NCI-H2171 (cell line): ENCODE results near the gene SEZ6L2.
"Not testable (repeated sequence)": the region's sequence is repeated elsewhere in the genome, so short reads cannot be mapped to it uniquely, and the experiment has no call there.

ENCODE experiments used
- DNase-seq: peaks from one replicate; lab custom pipeline; 2025; lab: John Stamatoyannopoulos, UW

The SEZ6L2 gene

GRCh38 chr16:29899516-29900101 lies at the start of gene SEZ6L2:
TSS of gene SEZ6L2 (minus strand) at chr16:29899550. CDS start at chr16:29899019, 531 bp downstream.
- DNase-seq = peak; percentile 95

- DNase-seq = no peak
Observed at GRCh38 chr16:29947897-29948296, 48.5 kb upstream of the SEZ6L2 start.

- DNase-seq = peak; percentile 29
Observed at GRCh38 chr16:29943846-29944799, 44.8 kb upstream of the SEZ6L2 start.

GRCh38 chr16:29940656-29941055 lies 41.3 kb upstream of the SEZ6L2 start:
- no peak for DNase-seq

- not testable (repeated sequence) for DNase-seq
Observed at GRCh38 chr16:29931750-29932149, 32.4 kb upstream of the SEZ6L2 start.

- no peak for DNase-seq
Observed at GRCh38 chr16:29927070-29927905, 27.9 kb upstream of the SEZ6L2 start.

- DNase-seq = peak; percentile 11
Observed at GRCh38 chr16:29926711-29927052, 27.3 kb upstream of the SEZ6L2 start.

GRCh38 chr16:29925781-29926710 lies 26.7 kb upstream of the SEZ6L2 start, which contains the start of gene KCTD13:
TSS of gene KCTD13 (minus strand) at chr16:29926226. CDS start at chr16:29926033, 193 bp downstream.
- peak; percentile 63 for DNase-seq

GRCh38 chr16:29925105-29925756 lies 25.9 kb upstream of the SEZ6L2 start:
- no peak for DNase-seq

GRCh38 chr16:29922986-29923501 lies 23.7 kb upstream of the SEZ6L2 start:
- DNase-seq = no peak

- DNase-seq = no peak
Observed at GRCh38 chr16:29922326-29922725, 23.0 kb upstream of the SEZ6L2 start.

GRCh38 chr16:29921034-29921385 lies 21.7 kb upstream of the SEZ6L2 start:
- DNase-seq = no peak

- no peak for DNase-seq
Observed at GRCh38 chr16:29920288-29921033, 21.1 kb upstream of the SEZ6L2 start.

- no peak for DNase-seq
Observed at GRCh38 chr16:29916979-29917378, 17.6 kb upstream of the SEZ6L2 start.

- no peak for DNase-seq
Observed at GRCh38 chr16:29915590-29916247, 16.4 kb upstream of the SEZ6L2 start.

- no peak for DNase-seq
Observed at GRCh38 chr16:29913514-29913913, 14.2 kb upstream of the SEZ6L2 start.

- no peak for DNase-seq
Observed at GRCh38 chr16:29912087-29912486, 12.7 kb upstream of the SEZ6L2 start.

GRCh38 chr16:29911676-29912010 lies 12.3 kb upstream of the SEZ6L2 start:
- no peak for DNase-seq
